ENCODE data around the gene FAM118B.
"Not testable (repeated sequence)": the region's sequence is repeated elsewhere in the genome, so short reads cannot be mapped to it uniquely, and the experiment has no call there.

Gene FAM118B

GRCh38 chr11:126277780-126278179 is 66.2 kb downstream of the FAM118B start:
- DNase-seq (ENCODE audit: low spot score), result no peak

DNA sequence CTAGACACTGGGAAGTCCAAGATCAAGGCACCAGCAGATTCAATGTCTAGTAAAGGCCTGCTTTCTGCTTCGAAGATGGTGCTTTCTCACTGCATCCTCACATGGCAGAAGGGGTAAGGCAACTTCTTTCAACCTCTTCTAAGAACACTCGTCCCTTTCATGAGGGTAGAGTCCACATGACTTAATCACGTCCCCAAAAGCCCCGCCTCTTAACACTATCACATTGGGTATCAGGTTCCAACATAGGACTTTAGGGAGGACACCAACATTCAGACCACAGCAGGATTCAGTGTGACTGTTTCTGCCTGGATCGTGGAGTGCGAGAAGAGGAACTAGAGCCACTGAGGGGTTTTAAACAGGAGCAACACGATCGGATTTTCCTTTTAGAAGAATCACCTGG is 67.6 kb downstream of the FAM118B start:
- DNase-seq (ENCODE audit: low spot score), result no peak

- no peak for DNase-seq (ENCODE audit: low spot score)
Measured at GRCh38 chr11:126280595-126280994, 69.0 kb downstream of the FAM118B start.

- no peak for DNase-seq (ENCODE audit: low spot score)
Measured at GRCh38 chr11:126281245-126281644, 69.7 kb downstream of the FAM118B start.

DNA sequence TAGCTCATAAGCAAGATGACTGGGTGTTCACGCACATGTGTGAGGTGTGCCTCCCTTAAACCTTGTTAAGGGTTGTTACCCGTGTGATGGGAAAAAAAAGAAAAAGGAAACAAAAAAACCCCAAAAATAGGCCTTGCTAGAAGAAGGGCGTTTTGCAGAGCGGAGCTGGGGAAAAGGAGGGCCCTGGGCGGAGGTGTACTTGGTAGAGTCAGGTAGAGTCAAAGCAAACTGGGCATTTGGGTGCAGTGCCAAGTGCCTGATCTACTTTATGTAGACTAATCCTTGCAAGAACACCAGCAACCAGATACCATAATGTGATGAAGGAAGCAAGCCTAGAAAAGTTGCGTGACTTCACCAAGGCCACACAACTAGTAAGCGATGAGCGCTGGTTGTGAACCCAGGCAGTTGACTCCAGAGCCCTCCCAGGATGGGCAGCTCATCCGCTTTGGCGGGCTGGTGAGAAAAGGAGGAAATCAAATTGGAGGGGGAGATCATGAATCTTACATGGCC is 70.1 kb downstream of the FAM118B start:
- no peak for DNase-seq (ENCODE audit: low spot score)

- DNase-seq (ENCODE audit: low spot score), result no peak
Measured at GRCh38 chr11:126282361-126282735, 70.8 kb downstream of the FAM118B start.

DNA sequence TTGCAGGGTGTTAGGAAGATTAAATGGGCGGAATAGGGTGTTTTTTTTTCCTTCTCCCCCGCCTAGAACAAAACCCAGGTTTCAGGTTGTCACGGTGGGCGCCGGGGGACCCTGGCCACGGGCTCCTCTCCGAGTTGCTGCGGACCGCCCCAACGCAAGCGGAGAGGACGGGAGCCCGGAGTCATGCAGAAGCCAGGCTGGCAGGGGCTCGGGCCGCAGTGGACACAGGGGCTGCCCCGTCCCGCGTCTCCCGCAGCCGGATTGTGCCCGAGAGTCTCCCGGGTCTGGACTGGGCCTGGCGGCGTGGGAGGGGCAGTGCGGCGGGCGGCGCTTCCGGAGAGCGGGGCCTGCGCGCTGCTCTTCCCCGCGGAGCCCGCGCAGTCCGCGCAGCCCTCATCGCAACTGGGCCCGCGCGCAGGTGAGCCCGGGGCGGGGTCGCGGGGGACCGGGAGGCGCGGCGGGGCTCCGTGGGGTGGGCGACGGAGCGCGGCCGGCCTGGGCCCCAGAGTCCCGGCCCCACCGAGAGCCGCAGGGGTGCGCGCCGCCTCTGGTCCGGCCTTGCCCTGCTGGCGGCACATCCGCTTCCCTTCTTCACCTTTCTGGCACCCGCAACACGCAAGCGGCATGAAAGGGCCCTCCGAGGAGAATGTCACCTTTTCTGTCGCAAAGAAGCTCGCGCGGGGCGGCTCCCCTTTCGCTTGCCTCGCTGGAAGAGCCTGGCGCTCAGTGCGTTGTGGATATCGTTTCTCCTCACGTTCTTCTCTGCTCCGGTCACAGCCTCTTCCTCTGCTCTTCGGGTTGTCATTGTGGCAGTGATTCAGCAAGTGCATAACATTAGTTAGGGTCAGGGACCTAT is 71.4 kb downstream of the FAM118B start, which contains the start of gene TIRAP:
TIRAP (plus strand) TSS at position 358 of the 856 bp plus-strand sequence. CDS start 7,802 bp downstream, outside the sequence.
- peak; percentile 32 for DNase-seq (ENCODE audit: low spot score)

- DNase-seq (ENCODE audit: low spot score), result peak; percentile 90
Measured at GRCh38 chr11:126284829-126285228, 73.2 kb downstream of the FAM118B start.

DNA sequence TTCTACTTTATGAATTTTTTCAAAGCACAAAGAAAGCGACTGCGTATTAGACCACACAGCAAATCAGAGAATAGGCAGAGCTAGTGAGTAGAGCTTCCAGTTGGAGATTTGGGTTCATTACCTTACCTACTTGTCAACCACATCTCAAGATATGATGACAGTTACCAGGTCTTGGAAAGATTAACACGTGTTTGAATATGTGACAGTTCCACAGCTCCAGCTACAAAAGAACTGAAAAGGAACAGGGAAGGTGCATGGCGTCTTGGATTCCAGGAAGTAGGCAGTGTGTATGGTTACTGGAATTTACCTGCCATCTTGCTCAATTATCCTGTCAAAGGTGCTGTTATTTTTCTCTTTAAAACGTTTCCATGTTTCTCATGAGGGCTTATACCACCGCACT is 76.7 kb downstream of the FAM118B start:
- DNase-seq (ENCODE audit: low spot score), result no peak

GRCh38 chr11:126290887-126291286 is 79.3 kb downstream of the FAM118B start:
- DNase-seq (ENCODE audit: low spot score), result no peak

DNA sequence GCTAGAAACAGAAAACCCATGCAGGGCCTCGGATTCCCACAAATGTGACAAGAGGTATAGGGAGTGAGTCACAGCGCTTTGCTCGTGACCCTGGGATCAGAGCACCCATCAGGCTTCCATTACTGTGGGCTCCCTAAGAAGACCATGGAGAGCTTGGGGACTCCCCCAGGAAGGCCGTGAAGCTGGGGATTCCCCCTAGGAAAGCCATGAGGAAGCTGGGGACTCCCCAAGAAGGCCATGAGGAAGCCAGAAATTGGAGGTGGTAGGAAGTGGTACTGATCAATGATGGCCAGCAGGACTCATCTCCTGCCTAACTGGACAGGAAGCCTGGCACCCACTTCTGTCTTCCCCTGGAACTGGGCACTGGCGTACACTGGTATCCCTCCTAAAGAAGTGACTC is 82.1 kb downstream of the FAM118B start:
- DNase-seq (ENCODE audit: low spot score), result no peak

GRCh38 chr11:126297004-126297403 is 85.4 kb downstream of the FAM118B start:
- no peak for DNase-seq (ENCODE audit: low spot score)

DNA sequence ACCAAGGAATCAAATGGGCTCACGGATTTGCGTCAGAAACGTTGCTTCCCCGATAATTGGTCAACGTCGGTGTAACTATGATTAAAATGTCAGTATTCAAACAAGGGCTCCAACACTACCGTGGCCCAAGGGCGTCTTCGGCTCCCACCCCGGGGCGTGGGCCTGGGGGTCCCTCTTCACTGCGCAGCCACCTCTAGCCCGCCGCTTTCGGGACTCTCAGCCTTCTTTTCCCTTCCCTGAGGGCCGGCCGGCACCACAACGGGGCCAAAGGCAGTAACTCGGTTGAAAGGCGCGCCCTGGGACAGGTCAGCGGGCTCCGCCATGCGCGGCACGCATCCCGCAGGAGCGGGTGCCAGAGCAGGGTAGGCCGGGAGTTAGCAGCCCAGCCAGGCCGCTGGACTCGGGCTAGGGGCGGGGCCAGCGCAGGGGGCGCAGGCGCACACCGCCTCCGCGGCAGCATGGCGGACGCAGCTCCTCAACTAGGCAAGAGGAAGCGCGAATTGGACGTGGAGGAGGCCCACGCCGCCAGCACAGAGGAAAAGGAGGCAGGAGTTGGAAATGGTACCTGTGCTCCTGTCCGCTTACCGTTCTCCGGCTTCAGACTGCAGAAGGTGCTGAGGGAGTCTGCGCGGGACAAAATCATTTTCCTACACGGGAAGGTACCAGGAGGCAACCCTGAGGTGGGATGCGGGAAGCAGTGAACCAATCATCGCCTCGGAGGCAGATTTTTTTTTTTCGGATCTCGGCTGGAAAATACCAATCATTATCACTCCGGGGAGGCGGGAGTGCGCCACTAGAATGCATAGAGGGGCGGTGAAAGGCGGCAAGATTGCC is 92.3 kb downstream of the FAM118B start, which contains the start of gene DCPS:
DCPS (plus strand) TSS at position 438 of the 834 bp plus-strand sequence; CDS start at position 459, 21 bp downstream.
- DNase-seq (ENCODE audit: low spot score), result peak; percentile 85

GRCh38 chr11:126304457-126305075 is 93.0 kb downstream of the FAM118B start:
- no peak for DNase-seq (ENCODE audit: low spot score)

DNA sequence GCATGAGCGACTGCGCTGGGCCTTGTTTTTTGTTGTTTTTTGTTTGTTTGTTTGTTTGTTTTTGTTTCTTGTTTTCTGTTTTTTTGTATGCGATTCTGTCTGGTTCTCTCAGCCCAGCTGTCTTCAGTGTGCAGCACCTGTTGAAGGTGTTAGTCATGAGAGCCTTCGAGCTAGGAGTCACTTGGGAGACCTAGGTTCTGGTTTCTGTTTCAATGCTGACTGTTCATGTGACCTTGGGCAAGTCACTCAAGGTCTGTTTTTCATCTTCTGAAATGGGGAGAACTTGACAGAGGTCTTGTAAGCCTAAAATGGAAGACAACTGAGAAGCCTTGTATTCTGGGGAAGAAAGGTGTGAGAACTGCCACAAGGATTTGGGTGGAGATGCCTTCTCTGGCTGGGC is 94.1 kb downstream of the FAM118B start:
- DNase-seq (ENCODE audit: low spot score), result no peak

DNA sequence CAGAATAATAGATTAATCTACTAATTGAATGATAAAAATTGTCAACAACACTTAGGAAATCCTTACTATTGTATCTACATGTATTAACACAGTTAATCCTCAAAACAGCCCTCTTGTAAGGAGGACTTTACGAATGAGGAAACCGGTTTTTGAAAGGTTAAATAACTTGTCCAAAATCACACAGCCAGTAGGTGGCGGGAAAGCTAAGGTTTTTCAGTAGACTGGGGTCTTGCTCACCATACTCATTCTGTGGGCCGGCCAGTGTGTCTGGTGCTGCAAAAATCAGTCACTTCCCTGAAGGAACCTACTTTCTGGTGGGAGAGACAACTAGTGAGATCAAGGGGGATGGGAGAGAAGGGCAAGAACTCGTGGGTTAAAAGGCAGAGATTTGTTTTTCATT is 96.1 kb downstream of the FAM118B start:
- peak; percentile 38 for DNase-seq (ENCODE audit: low spot score)

DNA sequence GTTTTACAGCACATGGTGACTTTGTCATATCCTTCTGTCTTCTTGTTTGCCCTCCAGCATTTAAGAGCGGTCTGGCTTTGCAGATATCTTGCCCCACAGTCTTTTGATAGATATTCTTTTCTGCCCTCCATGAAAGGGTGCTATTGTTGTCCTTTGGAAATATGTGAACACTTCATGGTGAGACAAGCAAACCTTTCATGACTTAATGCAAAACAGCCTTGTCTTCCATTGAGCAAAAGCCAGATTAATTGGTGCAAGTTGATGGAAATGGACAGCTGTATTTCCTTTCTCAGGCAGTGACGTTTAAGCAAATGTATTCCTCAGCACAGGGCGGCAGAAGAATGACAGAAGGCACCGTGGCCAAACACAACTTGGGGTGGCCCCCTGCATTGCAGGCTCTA is 96.7 kb downstream of the FAM118B start:
- DNase-seq (ENCODE audit: low spot score), result no peak

DNA sequence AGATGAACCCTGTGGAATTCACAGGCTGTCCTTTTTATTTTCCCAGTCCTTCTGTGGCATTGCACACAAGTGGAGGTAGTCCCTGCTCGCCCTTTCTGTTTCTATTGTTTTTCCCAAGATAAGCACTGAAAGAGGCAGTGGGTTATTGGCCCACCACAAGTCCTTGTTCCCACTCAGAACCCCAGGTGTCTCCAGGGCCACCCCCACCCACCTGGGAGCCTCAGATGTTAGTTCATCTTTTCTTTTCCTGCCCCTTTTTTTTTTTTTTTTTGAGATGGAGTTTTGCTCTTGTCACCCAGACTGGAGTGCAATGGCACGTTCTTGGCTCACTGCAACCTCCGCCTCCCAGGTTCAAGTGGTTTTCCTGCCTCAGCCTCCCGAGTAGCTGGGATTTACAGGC is 97.2 kb downstream of the FAM118B start:
- DNase-seq (ENCODE audit: low spot score), result not testable (repeated sequence)

GRCh38 chr11:126310200-126310991 is 98.8 kb downstream of the FAM118B start:
- peak; percentile 78 for DNase-seq (ENCODE audit: low spot score)

- DNase-seq (ENCODE audit: low spot score), result no peak
Measured at GRCh38 chr11:126310992-126311310, 99.4 kb downstream of the FAM118B start.
